B cell (primary cell): ENCODE data around the gene MSLN.

Experiments used
- EZH2 ChIP-seq: IDR thresholded peaks from 2 replicates; pipeline ENCODE4 v1.6.1; 2012; ENCODE audit warnings: borderline replicate concordance, low read depth, mild to moderate bottlenecking, moderate library complexity, low read length; ENCODE audit not compliant: insufficient read depth, poor library complexity, severe bottlenecking
- TF ChIP-seq, protein P1 (sequence below): fragments of 200-600 bp; IDR thresholded peaks from one replicate; pipeline ENCODE4 v1.8.0; 2022; ENCODE audit warnings: antibody characterized with exemption, mild to moderate bottlenecking

DNA sequence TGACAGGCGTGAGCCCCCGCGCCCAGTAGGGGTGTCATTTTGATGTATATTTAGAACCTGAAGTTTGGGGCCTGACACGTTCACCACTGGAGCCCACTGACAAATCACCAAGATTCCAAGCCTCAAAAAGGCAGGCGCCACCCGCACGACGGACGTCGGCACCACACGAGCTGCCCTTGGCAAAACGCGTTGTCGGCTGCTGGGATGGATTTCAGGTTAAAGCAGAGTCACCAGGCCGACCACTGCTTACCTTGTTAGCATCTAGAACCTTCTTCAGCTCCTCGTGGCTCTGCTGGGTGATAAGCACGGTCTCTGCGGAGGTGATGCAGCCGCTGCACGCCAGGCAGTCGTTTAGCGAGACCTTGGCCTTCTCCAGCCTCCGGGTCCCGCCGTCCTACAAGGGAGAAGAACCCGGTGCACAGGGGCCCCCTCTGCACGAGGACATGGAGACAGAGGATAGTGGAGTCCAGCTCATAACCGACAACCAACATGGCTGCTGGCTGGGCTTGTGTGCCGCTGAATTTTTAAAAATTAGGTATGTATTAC lies 23.5 kb upstream of the MSLN start:
- TF ChIP-seq, protein P1, sequence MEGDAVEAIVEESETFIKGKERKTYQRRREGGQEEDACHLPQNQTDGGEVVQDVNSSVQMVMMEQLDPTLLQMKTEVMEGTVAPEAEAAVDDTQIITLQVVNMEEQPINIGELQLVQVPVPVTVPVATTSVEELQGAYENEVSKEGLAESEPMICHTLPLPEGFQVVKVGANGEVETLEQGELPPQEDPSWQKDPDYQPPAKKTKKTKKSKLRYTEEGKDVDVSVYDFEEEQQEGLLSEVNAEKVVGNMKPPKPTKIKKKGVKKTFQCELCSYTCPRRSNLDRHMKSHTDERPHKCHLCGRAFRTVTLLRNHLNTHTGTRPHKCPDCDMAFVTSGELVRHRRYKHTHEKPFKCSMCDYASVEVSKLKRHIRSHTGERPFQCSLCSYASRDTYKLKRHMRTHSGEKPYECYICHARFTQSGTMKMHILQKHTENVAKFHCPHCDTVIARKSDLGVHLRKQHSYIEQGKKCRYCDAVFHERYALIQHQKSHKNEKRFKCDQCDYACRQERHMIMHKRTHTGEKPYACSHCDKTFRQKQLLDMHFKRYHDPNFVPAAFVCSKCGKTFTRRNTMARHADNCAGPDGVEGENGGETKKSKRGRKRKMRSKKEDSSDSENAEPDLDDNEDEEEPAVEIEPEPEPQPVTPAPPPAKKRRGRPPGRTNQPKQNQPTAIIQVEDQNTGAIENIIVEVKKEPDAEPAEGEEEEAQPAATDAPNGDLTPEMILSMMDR = no peak
- no peak for TF ChIP-seq EZH2
